SK-N-MC (cell line): ENCODE measurements around the gene SH2D4B.

Source experiments
- DNase-seq: peaks from one replicate; pipeline ENCODE4 v3.0.0-alpha.2; 2011; ENCODE audit warnings: low read depth, low spot score
- H3K27ac ChIP-seq: fragments of 200-600 bp; sonication (generic); 2 replicates; pipeline ENCODE4 v1.5.1; 2016; ENCODE audit warnings: mixed run types
- H3K36me3 ChIP-seq: fragments of 200-600 bp; sonication (generic); 2 replicates; pipeline ENCODE4 v1.6.1; 2017; ENCODE audit warnings: antibody characterized with exemption, low read length, mixed read lengths; ENCODE audit not compliant: insufficient read depth
- H3K4me3 ChIP-seq: fragments of 200-600 bp; sonication (generic); 2 replicates; pipeline ENCODE4 v1.5.1; 2016
- H3K9ac ChIP-seq: fragments of 200-600 bp; sonication (generic); 2 replicates; pipeline ENCODE4 v1.8.0; 2017; ENCODE audit warnings: mixed run types, mixed read lengths; ENCODE audit not compliant: insufficient read length
- H3K9me3 ChIP-seq: fragments of 200-600 bp; sonication (generic); 2 replicates; pipeline ENCODE4 v1.6.1; 2017; ENCODE audit warnings: low read depth, mild to moderate bottlenecking, antibody characterized with exemption, low read length, moderate library complexity, mixed read lengths
- EZH2 ChIP-seq: fragments of 200-600 bp; sonication (generic); IDR thresholded peaks from one replicate; pipeline ENCODE4 v1.6.1; 2017; ENCODE audit warnings: antibody characterized with exemption
- FOXP2 ChIP-seq: optimal IDR thresholded peaks from 2 replicates; pipeline ENCODE3; 2011; ENCODE audit warnings: mild to moderate bottlenecking, moderate library complexity; ENCODE audit not compliant: insufficient read depth; ENCODE audit errors: extremely low read length, control extremely low read depth
- POLR2AphosphoS5 ChIP-seq: IDR thresholded peaks from 2 replicates; pipeline ENCODE4 v1.6.1; 2012; ENCODE audit warnings: mild to moderate bottlenecking, low read depth, low read length, borderline replicate concordance

The SH2D4B gene

DNA sequence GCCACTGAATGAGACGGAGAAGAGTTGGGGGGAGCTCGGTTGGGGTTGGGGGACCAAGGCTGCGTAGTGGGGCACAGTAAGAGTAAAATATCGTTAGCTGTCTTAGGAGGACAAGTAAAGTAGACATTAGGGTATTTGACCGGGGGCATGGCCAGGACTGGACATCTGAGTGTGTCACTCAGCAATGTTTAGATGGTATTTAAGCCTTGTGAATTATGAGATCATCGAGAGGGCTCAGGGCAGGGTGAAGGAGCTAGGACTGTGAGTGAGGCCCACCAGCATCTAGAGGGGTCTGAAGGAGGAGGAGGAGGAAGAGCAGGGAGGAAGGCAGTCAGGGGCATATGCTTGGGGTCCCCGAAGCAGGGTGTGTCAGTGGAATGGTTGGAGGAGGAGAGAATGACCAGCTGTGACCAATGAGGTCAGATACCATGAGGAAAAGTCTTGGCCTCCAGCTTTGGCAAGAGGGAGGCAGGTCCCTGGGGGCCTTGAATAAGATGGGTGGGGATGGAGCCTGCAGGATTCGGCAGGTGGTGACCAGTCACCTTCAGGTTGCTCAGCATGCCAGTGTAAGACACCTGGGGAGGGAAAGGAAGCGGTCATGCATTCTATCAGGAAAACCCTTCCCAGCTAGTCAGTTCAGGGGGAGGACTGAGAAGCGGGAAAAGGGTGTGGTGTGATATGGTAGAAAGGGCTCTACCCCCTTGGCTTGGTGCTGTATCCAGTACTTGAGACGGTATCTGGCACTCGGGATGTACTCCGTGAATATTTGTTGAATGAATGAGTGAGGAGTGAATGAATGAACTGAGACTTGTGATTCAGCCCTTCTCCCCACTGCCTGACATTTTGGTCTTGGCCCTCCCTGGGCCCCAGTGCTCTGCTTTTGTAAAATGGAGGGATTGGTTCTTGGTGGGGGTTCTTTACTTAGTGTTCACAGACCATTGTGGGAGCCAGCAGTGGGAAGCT, 34.8 kb upstream of the SH2D4B start:
- DNase-seq: no peak
- Histone ChIP-seq H3K4me3 (no peak overlapping the region), H3K36me3 (no peaks in the 10 kb centered on the region), H3K9ac (no peak overlapping the region), H3K27ac (no peak overlapping the region), H3K9me3 (no peaks in the 10 kb centered on the region)
- TF ChIP-seq FOXP2 (no peak), EZH2 (no peak), POLR2AphosphoS5 (no peak)

DNA sequence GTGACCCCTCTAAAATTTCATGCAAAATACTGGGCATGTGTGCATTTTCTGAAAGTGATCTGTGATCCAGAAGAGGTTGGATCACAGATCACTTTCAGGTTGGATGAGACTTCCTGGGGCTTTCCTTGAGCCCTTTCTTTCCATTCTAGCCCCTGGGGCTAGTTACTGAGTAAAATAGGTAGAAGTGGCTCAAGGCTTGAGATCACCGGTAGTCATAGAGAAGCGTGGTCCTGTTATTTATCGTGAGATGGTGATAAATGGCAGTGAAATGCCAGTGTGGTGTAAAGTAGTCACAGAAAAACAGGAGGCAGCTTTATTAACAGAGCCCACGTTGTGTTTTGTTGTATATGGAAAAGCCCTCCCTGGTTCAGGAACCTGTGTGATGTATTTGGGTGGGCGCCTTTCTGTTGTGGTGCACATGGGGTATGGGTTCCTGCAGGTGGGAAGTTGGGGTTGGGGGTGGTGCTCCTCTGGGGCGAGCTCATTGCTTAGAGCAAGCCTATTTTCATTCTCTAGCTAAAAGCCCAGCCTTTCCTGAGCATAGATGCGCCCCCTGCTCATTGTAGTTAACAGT, 34.0 kb upstream of the SH2D4B start:
- DNase-seq: no peak
- H3K9me3 ChIP-seq: no peaks in the 10 kb centered on the region
- H3K36me3 ChIP-seq: no peaks in the 10 kb centered on the region; the same call in 1 of the 2 replicates
- no peak overlapping the region for H3K4me3 ChIP-seq
- no peak for TF ChIP-seq EZH2
- no peak for TF ChIP-seq FOXP2
- TF ChIP-seq POLR2AphosphoS5: no peak
- H3K9ac ChIP-seq: no peak overlapping the region
- H3K27ac ChIP-seq: no peak overlapping the region

DNA sequence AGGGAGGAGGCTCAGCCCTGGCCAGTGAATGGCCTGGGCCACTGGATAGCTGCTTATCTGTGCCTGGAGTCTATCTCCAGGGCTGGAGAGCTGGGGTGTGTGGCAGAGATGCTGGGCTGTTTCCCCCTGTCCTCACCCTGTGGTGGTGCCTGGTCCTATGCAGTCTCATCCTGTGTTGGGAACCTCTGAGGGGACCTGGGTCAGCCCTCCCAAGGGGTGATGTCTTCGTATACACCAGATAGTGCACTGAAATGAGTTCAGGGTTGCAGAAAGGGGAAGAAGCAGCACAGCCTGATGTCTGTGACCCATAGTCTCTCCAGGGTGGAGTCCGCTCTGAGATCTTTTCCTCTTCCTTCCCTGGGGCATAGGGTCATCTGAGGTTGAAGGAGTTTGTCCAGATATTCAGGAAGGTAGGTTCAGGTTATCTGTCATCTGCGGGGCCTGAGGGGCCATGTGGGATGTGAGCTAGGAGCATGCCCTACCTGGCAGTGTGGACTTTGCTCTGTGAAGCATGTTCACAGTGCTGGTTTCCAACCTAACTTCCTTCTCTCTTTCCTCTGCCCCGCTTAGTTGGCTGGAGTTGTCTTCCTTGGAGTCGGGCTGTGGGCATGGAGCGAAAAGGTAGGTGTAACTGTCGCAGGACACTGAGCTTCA, 33.4 kb upstream of the SH2D4B start:
- H3K36me3 ChIP-seq: no peaks in the 10 kb centered on the region; the same call in 1 of the 2 replicates
- H3K27ac ChIP-seq: no peak overlapping the region
- no peak for DNase-seq
- H3K9ac ChIP-seq: no peak overlapping the region
- no peak overlapping the region for H3K4me3 ChIP-seq
- TF ChIP-seq POLR2AphosphoS5 (no peak), FOXP2 (no peak), EZH2 (no peak)
- no peaks in the 10 kb centered on the region for H3K9me3 ChIP-seq

DNA sequence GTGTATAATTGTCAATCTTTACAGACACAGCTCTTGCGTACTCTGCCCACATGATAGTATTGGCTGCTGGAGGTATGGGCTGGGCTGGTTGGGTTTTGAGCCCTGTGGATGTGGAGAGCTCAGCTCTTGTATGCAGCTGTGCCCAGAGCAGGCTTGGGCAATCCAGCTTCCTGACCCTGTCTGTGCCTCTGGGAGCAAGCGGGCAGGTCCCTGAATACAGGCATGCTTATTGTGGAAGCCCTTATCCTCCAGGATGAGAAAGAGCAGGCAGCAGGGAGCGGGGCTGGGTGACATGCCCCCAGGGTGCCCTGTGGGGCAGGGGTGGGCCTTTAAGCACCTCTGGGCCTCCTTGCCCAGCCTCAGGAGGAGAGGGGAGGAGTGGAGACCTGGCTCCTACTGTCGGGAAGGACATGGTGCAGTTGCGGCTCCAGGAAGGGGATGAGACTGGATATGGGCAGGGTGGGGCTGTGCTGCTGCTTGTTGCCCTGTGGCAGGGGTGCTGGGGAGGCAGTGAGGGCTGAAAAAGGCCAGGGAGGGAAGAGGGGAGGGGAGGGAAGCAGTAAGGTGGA, 32.7 kb upstream of the SH2D4B start:
- no peak overlapping the region for H3K4me3 ChIP-seq

DNA sequence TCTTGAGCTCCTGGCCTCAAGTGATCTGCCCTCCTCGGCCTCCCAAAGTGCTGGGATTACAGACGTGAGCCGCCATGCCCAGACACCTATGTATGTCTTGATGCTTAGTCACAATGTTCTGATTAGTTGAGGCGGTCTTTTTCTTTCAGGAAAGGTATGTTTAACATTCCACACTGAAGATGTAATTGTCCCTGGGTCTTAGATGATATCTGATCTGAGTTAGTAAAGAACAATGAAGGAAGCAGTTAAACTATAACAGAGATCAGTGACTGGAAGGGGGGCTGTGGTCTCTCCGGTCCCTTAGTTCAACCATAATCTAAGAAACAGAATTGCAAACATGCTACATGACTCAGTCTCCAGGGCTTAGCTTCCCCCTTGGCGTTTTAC, 31.5 kb upstream of the SH2D4B start:
- Histone ChIP-seq H3K9ac (no peak overlapping the region), H3K4me3 (no peak overlapping the region), H3K9me3 (no peaks in the 10 kb centered on the region), H3K36me3 (no peaks in the 10 kb centered on the region; the same call in 1 of the 2 replicates), H3K27ac (no peak overlapping the region)
- DNase-seq: no peak
- TF ChIP-seq EZH2 (no peak), FOXP2 (no peak)

More for the DNA sequence above, 32.7 kb upstream of the SH2D4B start:
- DNase-seq: no peak
- TF ChIP-seq EZH2 (no peak), POLR2AphosphoS5 (no peak), FOXP2 (no peak)
- H3K36me3 ChIP-seq: no peaks in the 10 kb centered on the region; the same call in 1 of the 2 replicates
- H3K9me3 ChIP-seq: no peaks in the 10 kb centered on the region
- no peak overlapping the region for H3K27ac ChIP-seq
- no peak overlapping the region for H3K9ac ChIP-seq

DNA sequence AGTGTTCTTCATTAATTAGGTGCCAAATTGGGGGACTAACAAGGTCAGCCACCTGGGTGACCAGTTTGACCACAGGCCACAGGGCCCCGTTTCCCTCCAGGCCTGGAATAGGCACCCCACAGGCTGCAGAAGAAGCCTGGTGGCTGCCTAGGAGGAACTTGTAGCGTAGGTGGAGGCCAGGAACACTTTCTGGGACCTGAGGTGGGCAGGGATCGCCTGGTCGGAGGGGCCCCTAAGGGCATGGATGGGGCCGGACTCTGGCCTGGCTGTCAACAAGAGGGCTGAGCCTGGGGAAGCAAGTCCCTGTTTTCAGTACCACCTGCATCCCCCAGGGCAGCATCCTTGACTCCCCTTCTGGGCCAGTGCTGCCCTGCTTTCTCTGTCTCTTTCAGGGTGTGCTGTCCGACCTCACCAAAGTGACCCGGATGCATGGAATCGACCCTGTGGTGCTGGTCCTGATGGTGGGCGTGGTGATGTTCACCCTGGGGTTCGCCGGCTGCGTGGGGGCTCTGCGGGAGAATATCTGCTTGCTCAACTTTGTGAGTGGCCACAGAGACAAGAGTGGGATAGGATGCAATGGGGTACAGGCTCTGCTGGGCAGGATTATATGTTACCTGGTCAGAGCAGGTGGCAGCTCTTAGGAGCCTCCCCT, 30.7 kb upstream of the SH2D4B start:
- TF ChIP-seq FOXP2 (no peak), POLR2AphosphoS5 (no peak), EZH2 (no peak)
- Histone ChIP-seq H3K4me3 (no peak overlapping the region), H3K36me3 (peaks cover 3% of the 10 kb centered on the region; the same call in 1 of the 2 replicates), H3K9ac (no peak overlapping the region), H3K9me3 (no peaks in the 10 kb centered on the region), H3K27ac (no peak overlapping the region)
- DNase-seq: no peak

DNA sequence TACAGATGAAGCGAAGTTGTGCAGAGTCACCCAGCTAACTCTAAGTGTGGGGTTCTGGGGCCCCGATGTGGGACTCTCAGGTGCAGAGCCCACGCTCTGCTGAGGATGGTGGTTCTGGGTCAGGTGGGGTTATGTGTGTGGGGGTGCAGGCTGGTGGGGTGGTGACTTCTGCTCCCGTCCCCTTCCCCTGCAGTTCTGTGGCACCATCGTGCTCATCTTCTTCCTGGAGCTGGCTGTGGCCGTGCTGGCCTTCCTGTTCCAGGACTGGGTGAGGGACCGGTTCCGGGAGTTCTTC, 28.6 kb upstream of the SH2D4B start:
- no peak for TF ChIP-seq FOXP2
- no peak for TF ChIP-seq POLR2AphosphoS5
- H3K27ac ChIP-seq: no peak overlapping the region
- H3K4me3 ChIP-seq: no peak overlapping the region
- no peaks in the 10 kb centered on the region for H3K9me3 ChIP-seq
- no peak overlapping the region for H3K9ac ChIP-seq
- peaks cover 5% of the 10 kb centered on the region; the same call in 1 of the 2 replicates for H3K36me3 ChIP-seq
- no peak for DNase-seq
